Subcutaneous adipose tissue (tissue), 4 donors: Measurements from ENCODE around the gene SH3GL1. TPM values are rescaled to one million over a fixed set of nuclear protein-coding genes. Genes with fewer than 3 reads are reported as not detected.

Experiments
- CTCF ChIP-seq: fragments of 450-650 bp; IDR thresholded peaks from one replicate; pipeline ENCODE4 v1.5.1; 2016; ENCODE audit warnings: low read depth, mild to moderate bottlenecking, control low read depth, antibody characterized with exemption, moderate library complexity
- total RNA-seq, 4 donors: library from RNA; depleted of rRNA; stranded (reverse); fragments of >200 nt; gene quantifications; one replicate each; pipeline ENCODE4 v1.1.0, GENCODE V29; 2016

Gene SH3GL1
- total RNA-seq, 4 donors from 2014 or later, result 28.7 to 43.9 (median 36.4) TPM

- no peak for TF ChIP-seq CTCF
Observed at GRCh38 chr19:4403005-4403761, 2.8 kb upstream of the SH3GL1 start.

DNA sequence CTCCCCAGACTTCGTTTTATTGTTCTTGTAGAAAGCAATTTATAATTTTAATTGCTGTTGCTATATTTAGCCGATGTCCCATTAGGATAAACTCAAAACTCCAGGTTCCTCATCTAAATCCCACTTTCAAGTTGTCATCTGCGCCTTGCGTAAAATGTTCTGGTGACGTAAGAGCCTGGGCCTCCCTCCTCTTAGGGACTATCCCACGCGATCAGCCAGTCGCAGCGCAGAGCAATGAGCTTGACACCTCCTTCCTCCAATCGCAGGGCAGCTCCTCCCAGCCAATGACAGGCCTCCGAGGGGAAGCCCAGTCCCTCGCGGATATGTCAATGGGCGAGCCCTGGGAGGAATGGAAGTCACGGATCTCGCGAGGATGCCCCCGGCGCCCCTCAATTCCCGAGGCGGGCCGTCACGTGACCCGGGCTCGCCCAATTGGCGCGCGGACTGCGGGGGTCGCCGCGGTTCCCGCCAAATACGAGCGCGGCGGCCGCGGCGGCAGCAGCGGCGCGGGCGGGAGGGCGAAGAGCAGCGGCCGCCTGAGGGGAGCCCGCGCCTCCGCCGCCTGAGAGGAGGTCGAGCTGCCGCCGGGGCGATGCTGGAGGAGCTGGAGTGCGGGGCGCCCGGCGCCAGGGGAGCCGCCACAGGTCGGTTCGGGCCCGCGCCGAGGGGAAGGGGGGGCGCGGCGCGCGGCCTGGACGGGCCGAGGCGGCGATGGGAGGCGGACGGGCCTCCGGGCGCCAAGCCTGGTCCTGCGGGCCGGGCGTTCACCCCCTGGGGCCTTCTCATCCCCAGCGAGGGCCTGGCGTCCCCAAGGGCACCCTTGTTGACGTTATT, 2.0 kb upstream of the SH3GL1 start, which contains the start of gene CHAF1A:
Gene CHAF1A (plus strand): TSS at position 470 of the 834 bp plus-strand sequence. CDS start 123 bp downstream, at position 593.
- no peak for TF ChIP-seq CTCF

GRCh38 chr19:4401769-4402170, 1.4 kb upstream of the SH3GL1 start:
- no peak for TF ChIP-seq CTCF

DNA sequence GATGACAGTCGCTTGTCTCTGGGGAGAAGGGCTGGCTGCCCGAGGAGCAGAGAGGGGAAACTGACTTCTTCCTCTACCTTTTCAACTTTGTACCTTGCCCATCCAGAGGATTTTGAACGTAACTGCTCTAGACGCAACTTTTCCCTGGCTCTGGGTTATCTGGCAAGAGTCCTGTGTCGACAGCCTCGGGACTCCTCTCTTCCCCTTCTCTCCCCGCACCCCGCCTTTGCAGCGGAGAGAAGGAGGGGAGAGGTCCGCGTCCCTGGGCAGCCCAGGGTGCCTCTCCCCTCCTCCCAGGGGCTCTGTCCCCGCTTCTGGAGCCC, 574 bp downstream of the SH3GL1 start:
- TF ChIP-seq CTCF, result no peak

- no peak for TF ChIP-seq CTCF
Observed at GRCh38 chr19:4396949-4397783, 3.2 kb downstream of the SH3GL1 start.

DNA sequence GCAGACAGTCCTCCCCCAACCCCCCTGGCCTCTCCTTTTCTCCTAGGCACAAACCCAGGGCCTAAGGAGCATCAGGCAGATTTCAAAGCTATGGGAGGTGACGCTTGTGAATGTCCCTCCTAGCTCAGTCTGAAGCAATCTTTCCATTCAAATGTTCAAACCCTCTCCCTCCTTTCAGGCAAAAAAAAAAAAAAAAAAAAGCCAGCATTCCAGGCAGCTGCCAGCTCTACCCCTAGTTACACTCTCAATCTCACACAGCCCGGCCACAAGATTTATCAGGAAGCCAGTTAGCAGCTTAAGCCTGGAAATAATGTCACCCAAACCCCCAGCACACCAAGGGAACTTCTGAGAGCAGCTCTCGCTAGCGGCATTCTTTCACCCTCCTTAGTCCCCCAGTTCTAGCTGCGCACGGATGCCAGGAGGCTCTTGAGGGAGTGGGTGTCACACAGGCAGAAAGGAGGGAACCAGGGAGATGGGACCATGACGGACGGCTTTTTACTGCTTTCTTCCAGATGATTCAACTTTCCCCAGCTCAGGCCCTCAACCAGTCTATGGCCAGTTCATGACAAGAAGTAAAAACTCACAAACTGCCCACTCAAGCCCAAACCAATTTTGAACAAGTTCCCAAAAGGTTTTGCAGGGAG, 6.3 kb downstream of the SH3GL1 start:
- no peak for TF ChIP-seq CTCF
